Loucy (cell line): ENCODE results near the gene BTBD18.

Source experiments
- H2AFZ ChIP-seq: fragments of 200-600 bp; sonication (generic); 2 replicates; pipeline ENCODE4 v1.6.0; 2016; ENCODE audit warnings: antibody characterized with exemption, mild to moderate bottlenecking, low read length, moderate library complexity
- H3F3A ChIP-seq: fragments of 200-600 bp; 2 replicates; pipeline ENCODE4 v1.6.0; 2016; ENCODE audit warnings: antibody characterized with exemption, low read depth, mild to moderate bottlenecking
- H3K27me3 ChIP-seq: fragments of 200-600 bp; sonication (generic); 2 replicates; pipeline ENCODE4 v1.6.1; 2014; ENCODE audit warnings: low read length, mild to moderate bottlenecking; ENCODE audit not compliant: insufficient read depth, poor library complexity, severe bottlenecking
- H3K36me3 ChIP-seq: fragments of 200-600 bp; sonication (generic); 2 replicates; pipeline ENCODE4 v1.6.1; 2016; ENCODE audit warnings: low read length; ENCODE audit not compliant: insufficient read depth
- H3K4me1 ChIP-seq: fragments of 200-600 bp; sonication (generic); 2 replicates; pipeline ENCODE4 v1.5.1; 2014; ENCODE audit warnings: low read length, mild to moderate bottlenecking; ENCODE audit not compliant: insufficient read depth, poor library complexity, severe bottlenecking
- H3K4me2 ChIP-seq: fragments of 200-600 bp; sonication (generic); 2 replicates; pipeline ENCODE4 v1.6.0; 2014; ENCODE audit warnings: antibody characterized with exemption, low read length, low read depth, mild to moderate bottlenecking; ENCODE audit not compliant: poor library complexity, severe bottlenecking
- H3K4me3 ChIP-seq: fragments of 200-600 bp; sonication (generic); 2 replicates; pipeline ENCODE4 v1.5.1; 2014; ENCODE audit warnings: low read length, mild to moderate bottlenecking, mixed read lengths; ENCODE audit not compliant: poor library complexity, severe bottlenecking
- H3K79me2 ChIP-seq: fragments of 200-600 bp; sonication (generic); 2 replicates; pipeline ENCODE4 v1.6.1; 2014; ENCODE audit warnings: low read length; ENCODE audit not compliant: insufficient read depth
- H3K9ac ChIP-seq: fragments of 200-600 bp; sonication (generic); 2 replicates; pipeline ENCODE4 v1.6.0; 2014; ENCODE audit warnings: mild to moderate bottlenecking, low read depth, low read length, moderate library complexity; ENCODE audit not compliant: poor library complexity, severe bottlenecking
- H3K9me2 ChIP-seq: fragments of 200-600 bp; sonication (generic); replicated peaks from 2 replicates; pipeline ENCODE4 v1.6.1; 2016; ENCODE audit warnings: low read depth, low read length, mixed read lengths
- H3K9me3 ChIP-seq: fragments of 200-600 bp; sonication (generic); 2 replicates; pipeline ENCODE4 v1.6.1; 2014; ENCODE audit warnings: mild to moderate bottlenecking, antibody characterized with exemption, low read length, low read depth; ENCODE audit not compliant: insufficient read depth
- H4K20me1 ChIP-seq: fragments of 200-600 bp; sonication (generic); 2 replicates; pipeline ENCODE4 v1.6.0; 2014; ENCODE audit warnings: antibody characterized with exemption, low read length, mild to moderate bottlenecking; ENCODE audit not compliant: insufficient read depth, poor library complexity, severe bottlenecking
- EZH2phosphoT487 ChIP-seq: fragments of 200-600 bp; IDR thresholded peaks from 2 replicates; pipeline ENCODE4 v1.6.1; 2018; ENCODE audit warnings: antibody characterized with exemption, mild to moderate bottlenecking, moderate library complexity, borderline replicate concordance
- TF ChIP-seq, protein P1 (sequence below): fragments of 200-600 bp; sonication (generic); conservative IDR thresholded peaks from 2 replicates; pipeline ENCODE4 v1.5.1; 2014; ENCODE audit warnings: mild to moderate bottlenecking, antibody characterized with exemption, low read length

Gene BTBD18

GRCh38 chr11:57763568-57763967 is 11.9 kb upstream of the BTBD18 start:
- TF ChIP-seq, protein P1, sequence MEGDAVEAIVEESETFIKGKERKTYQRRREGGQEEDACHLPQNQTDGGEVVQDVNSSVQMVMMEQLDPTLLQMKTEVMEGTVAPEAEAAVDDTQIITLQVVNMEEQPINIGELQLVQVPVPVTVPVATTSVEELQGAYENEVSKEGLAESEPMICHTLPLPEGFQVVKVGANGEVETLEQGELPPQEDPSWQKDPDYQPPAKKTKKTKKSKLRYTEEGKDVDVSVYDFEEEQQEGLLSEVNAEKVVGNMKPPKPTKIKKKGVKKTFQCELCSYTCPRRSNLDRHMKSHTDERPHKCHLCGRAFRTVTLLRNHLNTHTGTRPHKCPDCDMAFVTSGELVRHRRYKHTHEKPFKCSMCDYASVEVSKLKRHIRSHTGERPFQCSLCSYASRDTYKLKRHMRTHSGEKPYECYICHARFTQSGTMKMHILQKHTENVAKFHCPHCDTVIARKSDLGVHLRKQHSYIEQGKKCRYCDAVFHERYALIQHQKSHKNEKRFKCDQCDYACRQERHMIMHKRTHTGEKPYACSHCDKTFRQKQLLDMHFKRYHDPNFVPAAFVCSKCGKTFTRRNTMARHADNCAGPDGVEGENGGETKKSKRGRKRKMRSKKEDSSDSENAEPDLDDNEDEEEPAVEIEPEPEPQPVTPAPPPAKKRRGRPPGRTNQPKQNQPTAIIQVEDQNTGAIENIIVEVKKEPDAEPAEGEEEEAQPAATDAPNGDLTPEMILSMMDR, result no peak
- TF ChIP-seq EZH2phosphoT487, result no peak
- H3K4me3 ChIP-seq, result peak overlapping the region; percentile 58
- no peaks in the 10 kb centered on the region for H3K27me3 ChIP-seq
- no peaks in the 10 kb centered on the region for H3K9me3 ChIP-seq
- H3K4me2 ChIP-seq, result peak overlapping the region; percentile 59
- H2AFZ ChIP-seq, result no peak overlapping the region
- H3K36me3 ChIP-seq, result no peaks in the 10 kb centered on the region
- H3K79me2 ChIP-seq, result no peaks in the 10 kb centered on the region; the same call in none of the 2 replicates
- peak overlapping the region; percentile 17 for H3K9ac ChIP-seq
- H4K20me1 ChIP-seq, result no peaks in the 10 kb centered on the region
- peaks cover 9% of the 10 kb centered on the region for H3K4me1 ChIP-seq
- H3K9me2 ChIP-seq, result no peaks in the 10 kb centered on the region
- H3F3A ChIP-seq, result no peaks in the 10 kb centered on the region

- H3K4me2 ChIP-seq, result peak overlapping the region; percentile 59
- no peaks in the 10 kb centered on the region for H3K9me2 ChIP-seq
These were observed 10.7 kb upstream of the BTBD18 start for GRCh38 chr11:57762235-57762861.

DNA sequence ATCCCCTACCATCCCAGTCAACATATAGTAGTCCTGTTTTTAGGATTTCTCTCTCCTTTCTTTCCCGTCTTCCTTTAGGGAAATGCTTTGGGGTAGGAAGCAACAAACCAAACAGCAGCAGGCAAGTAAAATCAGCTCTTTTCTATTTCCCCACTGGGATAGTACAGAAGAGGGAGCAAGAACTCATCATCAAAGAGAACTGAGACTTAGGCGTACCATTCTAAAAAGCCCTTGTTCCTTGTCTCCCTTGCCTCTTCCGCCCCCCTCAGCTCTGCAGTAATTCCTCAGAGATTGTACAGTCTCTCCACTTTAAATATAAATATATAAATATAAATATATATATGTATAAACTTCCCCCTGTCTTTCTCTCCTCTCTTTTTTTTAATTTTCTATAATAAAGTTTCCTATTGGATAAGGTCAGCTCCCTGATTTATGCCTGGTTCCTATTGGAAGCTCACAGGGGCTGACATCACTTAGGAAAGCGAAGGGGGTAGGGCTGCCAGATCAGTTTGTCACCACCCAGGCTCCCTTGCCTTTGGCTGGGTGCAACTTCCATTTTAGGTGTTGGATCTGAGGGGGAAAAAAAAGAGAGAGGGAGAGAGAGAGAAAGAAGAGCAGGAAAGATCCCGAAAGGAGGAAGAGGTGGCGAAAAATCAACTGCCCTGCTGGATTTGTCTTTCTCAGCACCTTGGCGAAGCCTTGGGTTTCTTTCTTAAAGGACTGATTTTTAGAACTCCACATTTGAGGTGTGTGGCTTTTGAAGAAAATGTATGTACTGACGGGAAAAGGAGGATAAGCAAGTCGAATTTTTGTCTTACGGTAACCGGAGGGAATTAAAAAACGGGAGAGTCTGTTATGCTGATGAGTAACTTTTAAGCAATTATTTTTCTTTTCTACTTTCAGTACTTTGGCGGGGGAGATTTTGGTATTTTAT is 9.9 kb upstream of the BTBD18 start, which contains the start of gene CTNND1:
Gene CTNND1, plus strand, starts transcription at position 502 of the 934 bp plus-strand sequence. CDS start 29,677 bp downstream, outside the sequence.
- no peaks in the 10 kb centered on the region for H3F3A ChIP-seq
- H3K27me3 ChIP-seq, result no peaks in the 10 kb centered on the region
- no peaks in the 10 kb centered on the region for H3K9me3 ChIP-seq
- peak within 1 kb of the TSS; percentile 53 for H3K9ac ChIP-seq
- TF ChIP-seq EZH2phosphoT487, result no peak
- TF ChIP-seq, protein P1, result no peak
- no peak within 1 kb of the TSS; the same call in 1 of the 2 replicates for H2AFZ ChIP-seq
- peak within 1 kb of the TSS; percentile 59 for H3K4me2 ChIP-seq
- H3K79me2 ChIP-seq, result no peaks in the 10 kb centered on the region; the same call in none of the 2 replicates
- peak within 1 kb of the TSS; percentile 58 for H3K4me3 ChIP-seq
- peaks cover 9% of the 10 kb centered on the region for H3K4me1 ChIP-seq
- no peaks in the 10 kb centered on the region for H3K36me3 ChIP-seq
- H3K9me2 ChIP-seq, result no peaks in the 10 kb centered on the region
- no peaks in the 10 kb centered on the region for H4K20me1 ChIP-seq

More at GRCh38 chr11:57762235-57762861, 10.7 kb upstream of the BTBD18 start:
- Histone ChIP-seq H2AFZ (no peak overlapping the region; the same call in 1 of the 2 replicates), H3K79me2 (no peaks in the 10 kb centered on the region; the same call in none of the 2 replicates), H3K4me3 (peak overlapping the region; percentile 58), H3F3A (no peaks in the 10 kb centered on the region), H3K4me1 (peaks cover 9% of the 10 kb centered on the region), H3K27me3 (no peaks in the 10 kb centered on the region), H3K36me3 (no peaks in the 10 kb centered on the region), H3K9ac (peak overlapping the region; percentile 53), H3K9me3 (no peaks in the 10 kb centered on the region), H4K20me1 (no peaks in the 10 kb centered on the region)
- TF ChIP-seq EZH2phosphoT487, result no peak
- TF ChIP-seq, protein P1, result no peak
